GM12801 (cell line): ENCODE data around the gene RAB7B.

Experiments
- CTCF ChIP-seq: IDR thresholded peaks from one replicate; pipeline ENCODE4 v1.5.1; 2011; ENCODE audit warnings: control low read depth; ENCODE audit not compliant: insufficient read length; ENCODE audit errors: extremely low read depth

RAB7B gene

GRCh38 chr1:206006946-206007345, 3.8 kb upstream of the RAB7B start:
- TF ChIP-seq CTCF, result no peak

- TF ChIP-seq CTCF, result no peak
Observed at GRCh38 chr1:206005778-206006180, 2.6 kb upstream of the RAB7B start.

- TF ChIP-seq CTCF, result no peak
Observed at GRCh38 chr1:206005234-206005633, 2.0 kb upstream of the RAB7B start.

GRCh38 chr1:206004826-206005225, 1.6 kb upstream of the RAB7B start:
- no peak for TF ChIP-seq CTCF

- no peak for TF ChIP-seq CTCF
Observed at GRCh38 chr1:206003854-206004800, 932 bp upstream of the RAB7B start.

GRCh38 chr1:206002160-206002559, 1.0 kb downstream of the RAB7B start:
- no peak for TF ChIP-seq CTCF

- TF ChIP-seq CTCF, result no peak
Observed at GRCh38 chr1:206001476-206001888, 1.7 kb downstream of the RAB7B start.
